Left ventricle myocardium inferior (tissue), 1 donor: ENCODE data around the gene OLIG3. TPM values are rescaled to one million over a fixed set of nuclear protein-coding genes. Genes with fewer than 3 reads are reported as not detected.

Source experiments
- DNase-seq: peaks from one replicate; pipeline ENCODE4 v3.0.0-alpha.2; 2020
- H3K27ac ChIP-seq: fragments of 200-600 bp; replicated peaks from 2 replicates; pipeline ENCODE4 v1.8.0; 2021
- H3K27me3 ChIP-seq: fragments of 200-600 bp; 2 replicates; pipeline ENCODE4 v1.8.0; 2021; ENCODE audit warnings: low read depth
- H3K36me3 ChIP-seq: fragments of 200-600 bp; 2 replicates; pipeline ENCODE4 v1.8.0; 2021
- H3K4me1 ChIP-seq: fragments of 200-600 bp; 2 replicates; pipeline ENCODE4 v1.8.0; 2021
- H3K4me3 ChIP-seq: fragments of 200-600 bp; 2 replicates; pipeline ENCODE4 v1.8.0; 2021; ENCODE audit warnings: mild to moderate bottlenecking, moderate library complexity
- H3K9me3 ChIP-seq: fragments of 200-600 bp; replicated peaks from 2 replicates; pipeline ENCODE4 v1.8.0; 2021
- intact Hi-C: fragments of 100-400 bp; cut with micrococcal nuclease; formaldehyde crosslinking; loops from one replicate; pipeline ENCODE4 v1.11.0; 2022
- total RNA-seq: library from RNA; stranded (reverse); fragmentation: NEBNext Ultra II Directional; extraction: Animal tissue kit (Norgen Biotek cat#: 25700); gene quantifications from one replicate; pipeline ENCODE4 v1.2.1, GENCODE V29; 2021
- TF ChIP-seq, protein P1 (sequence below): fragments of 200-600 bp; IDR thresholded peaks from 2 replicates; pipeline ENCODE4 v1.8.0; 2021; ENCODE audit warnings: antibody characterized with exemption, mild to moderate bottlenecking, borderline replicate concordance
- donor health status: DM: no; HTN: yes; CAD: no; lungs with severe emphysema.

OLIG3 gene
- total RNA-seq, 1 donor from 2014 or later = not detected

DNA sequence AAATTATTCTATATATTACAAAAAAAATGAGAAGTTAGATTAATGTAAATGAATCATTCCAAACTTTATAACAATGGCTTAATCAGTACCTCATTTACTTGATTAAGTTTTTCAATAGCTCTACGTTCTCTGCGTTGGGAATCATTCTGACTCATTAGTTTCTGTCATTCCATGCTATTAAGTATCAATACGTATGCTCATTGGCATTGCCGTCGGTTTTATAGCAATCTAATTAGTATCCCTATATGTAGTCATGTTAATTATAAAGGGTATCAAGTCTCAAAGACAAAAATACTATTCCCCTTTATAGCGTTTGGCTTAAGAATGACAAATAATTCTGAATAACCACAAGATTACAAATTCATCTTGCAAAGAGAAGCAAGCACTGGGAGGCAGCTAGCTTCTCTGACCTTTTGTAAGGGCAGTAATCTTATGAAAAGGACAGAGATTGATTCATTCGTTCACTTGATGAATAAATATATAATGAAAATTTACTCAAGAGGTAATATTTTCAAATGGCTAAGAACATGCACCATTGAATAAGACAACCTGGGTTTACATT lies 41.8 kb downstream of the OLIG3 start:
- Histone ChIP-seq H3K4me1 (no peaks in the 10 kb centered on the region), H3K27me3 (no peaks in the 10 kb centered on the region), H3K4me3 (no peak overlapping the region), H3K9me3 (no peaks in the 10 kb centered on the region), H3K27ac (no peak overlapping the region), H3K36me3 (no peaks in the 10 kb centered on the region)
- TF ChIP-seq, protein P1, sequence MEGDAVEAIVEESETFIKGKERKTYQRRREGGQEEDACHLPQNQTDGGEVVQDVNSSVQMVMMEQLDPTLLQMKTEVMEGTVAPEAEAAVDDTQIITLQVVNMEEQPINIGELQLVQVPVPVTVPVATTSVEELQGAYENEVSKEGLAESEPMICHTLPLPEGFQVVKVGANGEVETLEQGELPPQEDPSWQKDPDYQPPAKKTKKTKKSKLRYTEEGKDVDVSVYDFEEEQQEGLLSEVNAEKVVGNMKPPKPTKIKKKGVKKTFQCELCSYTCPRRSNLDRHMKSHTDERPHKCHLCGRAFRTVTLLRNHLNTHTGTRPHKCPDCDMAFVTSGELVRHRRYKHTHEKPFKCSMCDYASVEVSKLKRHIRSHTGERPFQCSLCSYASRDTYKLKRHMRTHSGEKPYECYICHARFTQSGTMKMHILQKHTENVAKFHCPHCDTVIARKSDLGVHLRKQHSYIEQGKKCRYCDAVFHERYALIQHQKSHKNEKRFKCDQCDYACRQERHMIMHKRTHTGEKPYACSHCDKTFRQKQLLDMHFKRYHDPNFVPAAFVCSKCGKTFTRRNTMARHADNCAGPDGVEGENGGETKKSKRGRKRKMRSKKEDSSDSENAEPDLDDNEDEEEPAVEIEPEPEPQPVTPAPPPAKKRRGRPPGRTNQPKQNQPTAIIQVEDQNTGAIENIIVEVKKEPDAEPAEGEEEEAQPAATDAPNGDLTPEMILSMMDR = no peak
- intact Hi-C loops = no loop called here
- DNase-seq = no peak

DNA sequence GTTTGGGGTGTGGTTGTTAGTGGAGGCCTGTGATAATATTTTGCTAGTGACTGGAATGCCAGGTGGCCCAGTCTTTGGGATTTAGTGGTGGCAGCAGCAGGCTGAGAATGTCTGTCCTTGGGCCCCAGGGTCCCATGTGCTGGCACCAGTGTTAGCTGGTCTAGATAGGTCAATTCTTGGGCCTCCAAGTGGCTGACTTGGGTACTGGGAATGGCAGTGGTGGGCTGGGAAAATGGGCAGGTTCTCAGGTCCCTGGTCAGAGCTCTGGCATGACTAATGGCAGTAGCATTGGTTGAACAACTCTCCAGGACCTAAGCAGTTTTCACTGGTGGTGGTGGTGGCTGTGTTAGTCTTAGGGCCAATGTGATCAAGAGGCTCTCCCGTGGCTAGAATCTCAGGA lies 50.3 kb downstream of the OLIG3 start:
- Histone ChIP-seq H3K4me3 (no peak overlapping the region), H3K4me1 (no peaks in the 10 kb centered on the region), H3K27ac (no peak overlapping the region)

More for the DNA sequence above, 50.3 kb downstream of the OLIG3 start:
- peaks cover 32% of the 10 kb centered on the region for H3K9me3 ChIP-seq
- TF ChIP-seq, protein P1 = no peak
- no peaks in the 10 kb centered on the region for H3K27me3 ChIP-seq
- intact Hi-C loops = no loop called here
- DNase-seq = no peak
- H3K36me3 ChIP-seq = no peaks in the 10 kb centered on the region
